Stomach (tissue), 9 donors: ENCODE data around the gene LSM3. TPM values are rescaled to one million over a fixed set of nuclear protein-coding genes. Genes with fewer than 3 reads are reported as not detected.
A peak's percentile ranks its signal among the peaks of the same experiment; 100 is the strongest.

ENCODE experiments used
- DNase-seq, 2 donors: peaks; one replicate each; pipeline versions ENCODE4 v3.0.0 to v3.0.0-alpha.2; 2013 to 2019
- H3K27ac ChIP-seq, 5 donors: fragments of 200-600 bp in 4 of 5; sonication (generic) in 4 of 5; one replicate each; pipeline ENCODE4 v1.5.1; 2013 to 2019; ENCODE audit warnings: mild to moderate bottlenecking in 1 of 5, moderate library complexity in 1 of 5
- H3K27me3 ChIP-seq, 3 donors: fragments of 200-600 bp; sonication (generic); one replicate each; pipeline ENCODE4 v1.5.1; 2017 to 2019; ENCODE audit warnings: mixed run types in 1 of 3
- H3K36me3 ChIP-seq, 4 donors: fragments of 200-600 bp; sonication (generic); 1 replicate in 3 of 4; 2 replicates in 1 of 4; pipeline ENCODE4 v1.5.1; 2016 to 2019
- H3K4me1 ChIP-seq, 4 donors: fragments of 200-600 bp; sonication (generic); one replicate each; pipeline ENCODE4 v1.5.1; 2016 to 2019
- H3K4me3 ChIP-seq, 4 donors: fragments of 200-600 bp; sonication (generic) in 3 of 4; one replicate each; pipeline ENCODE4 v1.5.1; 2016 to 2019; ENCODE audit warnings: mild to moderate bottlenecking in 1 of 4
- H3K9me3 ChIP-seq, 4 donors: fragments of 200-600 bp; sonication (generic); one replicate each; pipeline ENCODE4 v1.5.1; 2016 to 2019
- EP300 ChIP-seq: sonication (generic); formaldehyde crosslinking; IDR thresholded peaks from one replicate; pipeline ENCODE4 v1.6.1; 2017; ENCODE audit warnings: antibody characterized with exemption
- POLR2A ChIP-seq, 4 donors: fragments of 450-650 bp; IDR thresholded peaks; one replicate each; pipeline ENCODE4 v1.6.1; 2016; ENCODE audit warnings: antibody characterized with exemption in 4 of 4, control low read depth in 2 of 4, mild to moderate bottlenecking in 1 of 4, moderate library complexity in 1 of 4
- POLR2AphosphoS5 ChIP-seq, 3 donors: sonication (generic); formaldehyde crosslinking; IDR thresholded peaks; one replicate each; pipeline ENCODE4 v1.6.1; 2016; ENCODE audit warnings: antibody characterized with exemption in 3 of 3
- WGBS, 5 donors: extraction: QIAGEN DNeasy Blood & Tissue Kit in 3 of 5; methylation state at CpG; one replicate each; pipeline versions ENCODE4 v1.1.5 to v1.1.7; 2013 to 2018; 5-methylcytosine and 5-hydroxymethylcytosine counted together
- intact Hi-C: fragments of 100-400 bp; cut with DNase I; formaldehyde crosslinking; loops from one replicate; pipeline ENCODE4 v1.15.1; 2023; ENCODE audit warnings: low total_unique reads
- polyA plus RNA-seq, 3 donors: library from polyadenylated mRNA; stranded (reverse); fragments of 200-250 nt; gene quantifications; one replicate each; pipeline ENCODE4 v1.2.3, GENCODE V29; 2013
- total RNA-seq, 5 donors: library from RNA; depleted of rRNA; stranded (reverse); fragments of >200 nt; gene quantifications; one replicate each; pipeline versions ENCODE4 v1.1.0 to v1.2.3, GENCODE V29; 2014 to 2016
- TF ChIP-seq, protein P1 (sequence below), 7 experiments: fragments of 450-650 bp in 4 of 7; fragments of 200-600 bp in 3 of 7; sonication (generic) in 3 of 7; IDR thresholded peaks; one replicate each; pipeline ENCODE4 v1.5.1; 2016 to 2019; ENCODE audit warnings: antibody characterized with exemption in 7 of 7, control low read depth in 2 of 7, mild to moderate bottlenecking in 1 of 7
- donor health status: healthy with polysubstance abuse.
- donor health status: Bipolar disorder and iron deficiency.
- donor health status: healthy.

The LSM3 gene
- total and polyA plus RNA-seq, 8 donors, result 2.2 to 15.0 (median 11.0) TPM

DNA sequence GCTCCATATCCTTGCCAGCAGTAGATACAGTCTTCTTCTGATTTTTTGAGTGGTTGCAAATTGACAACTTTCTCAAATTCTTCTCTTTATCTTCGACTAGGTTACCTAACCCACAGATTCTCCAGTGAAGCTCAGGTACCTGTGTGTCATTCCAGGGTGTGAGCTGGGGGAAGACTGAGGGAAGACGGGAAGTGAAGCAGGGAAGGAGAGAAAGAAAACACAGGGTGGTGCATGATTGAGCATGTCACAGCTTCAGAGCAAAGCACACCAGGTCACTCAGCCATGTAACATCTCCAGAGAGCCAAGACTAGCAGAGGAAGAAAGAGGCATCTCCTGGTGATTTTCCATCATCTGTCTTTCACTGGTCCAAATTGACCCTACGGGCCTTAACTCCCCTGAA, 67.2 kb downstream of the LSM3 start:
- TF ChIP-seq, protein P1, sequence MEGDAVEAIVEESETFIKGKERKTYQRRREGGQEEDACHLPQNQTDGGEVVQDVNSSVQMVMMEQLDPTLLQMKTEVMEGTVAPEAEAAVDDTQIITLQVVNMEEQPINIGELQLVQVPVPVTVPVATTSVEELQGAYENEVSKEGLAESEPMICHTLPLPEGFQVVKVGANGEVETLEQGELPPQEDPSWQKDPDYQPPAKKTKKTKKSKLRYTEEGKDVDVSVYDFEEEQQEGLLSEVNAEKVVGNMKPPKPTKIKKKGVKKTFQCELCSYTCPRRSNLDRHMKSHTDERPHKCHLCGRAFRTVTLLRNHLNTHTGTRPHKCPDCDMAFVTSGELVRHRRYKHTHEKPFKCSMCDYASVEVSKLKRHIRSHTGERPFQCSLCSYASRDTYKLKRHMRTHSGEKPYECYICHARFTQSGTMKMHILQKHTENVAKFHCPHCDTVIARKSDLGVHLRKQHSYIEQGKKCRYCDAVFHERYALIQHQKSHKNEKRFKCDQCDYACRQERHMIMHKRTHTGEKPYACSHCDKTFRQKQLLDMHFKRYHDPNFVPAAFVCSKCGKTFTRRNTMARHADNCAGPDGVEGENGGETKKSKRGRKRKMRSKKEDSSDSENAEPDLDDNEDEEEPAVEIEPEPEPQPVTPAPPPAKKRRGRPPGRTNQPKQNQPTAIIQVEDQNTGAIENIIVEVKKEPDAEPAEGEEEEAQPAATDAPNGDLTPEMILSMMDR (IDR thresholded peaks at IDR 0.05), result no peak
- TF ChIP-seq EP300 (no peak), POLR2A (IDR thresholded peaks at IDR 0.05) (no peak), POLR2AphosphoS5 (IDR thresholded peaks at IDR 0.05) (no peak)
- intact Hi-C loops, result no loop called here

DNA sequence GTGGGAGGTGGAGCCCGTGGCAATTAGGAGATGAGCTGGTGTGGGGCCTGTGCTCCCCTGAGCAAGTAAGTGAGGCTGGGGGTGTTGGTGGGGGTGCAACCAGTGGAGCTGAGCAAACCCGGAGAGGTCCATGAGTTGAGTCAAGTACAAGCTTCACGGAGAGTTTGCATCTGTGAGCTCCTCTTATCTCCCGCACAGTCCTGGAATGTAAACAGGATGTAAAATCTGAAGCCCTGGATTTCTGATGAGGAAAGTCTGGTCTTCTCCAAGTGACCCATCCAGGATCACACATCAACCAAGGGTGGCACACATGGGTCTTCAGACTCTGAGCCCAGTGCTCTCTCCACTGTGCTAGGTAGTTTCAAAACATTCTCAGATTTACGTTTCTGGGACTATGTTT, 67.8 kb downstream of the LSM3 start:
- no peak overlapping the region for H3K27ac ChIP-seq
- no peaks in the 10 kb centered on the region for H3K36me3 ChIP-seq
- no peaks in the 10 kb centered on the region for H3K27me3 ChIP-seq
- no peaks in the 10 kb centered on the region for H3K9me3 ChIP-seq
- DNase-seq, result no peak
- intact Hi-C loops, result no loop called here
- WGBS, 5 donors, result 48 to 74% (median 55%) methylated on average over 5 of the region's 5 CpGs
- H3K4me1 ChIP-seq, result no peaks in the 10 kb centered on the region
- TF ChIP-seq POLR2A (IDR thresholded peaks at IDR 0.05), result no peak
- no peak for TF ChIP-seq EP300
- TF ChIP-seq, protein P1 (IDR thresholded peaks at IDR 0.05), result no peak
- no peak for TF ChIP-seq POLR2AphosphoS5 (IDR thresholded peaks at IDR 0.05)
- H3K4me3 ChIP-seq, result no peak overlapping the region

More for the DNA sequence above, 67.2 kb downstream of the LSM3 start:
- no peak overlapping the region for H3K4me3 ChIP-seq
- H3K4me1 ChIP-seq, result no peaks in the 10 kb centered on the region
- no peaks in the 10 kb centered on the region for H3K9me3 ChIP-seq
- no peak overlapping the region for H3K27ac ChIP-seq
- H3K36me3 ChIP-seq, result no peaks in the 10 kb centered on the region
- 54 to 89% (median 87%) methylated on average over 3 of the region's 3 CpGs for WGBS, 5 donors
- H3K27me3 ChIP-seq, result no peaks in the 10 kb centered on the region
- no peak for DNase-seq

DNA sequence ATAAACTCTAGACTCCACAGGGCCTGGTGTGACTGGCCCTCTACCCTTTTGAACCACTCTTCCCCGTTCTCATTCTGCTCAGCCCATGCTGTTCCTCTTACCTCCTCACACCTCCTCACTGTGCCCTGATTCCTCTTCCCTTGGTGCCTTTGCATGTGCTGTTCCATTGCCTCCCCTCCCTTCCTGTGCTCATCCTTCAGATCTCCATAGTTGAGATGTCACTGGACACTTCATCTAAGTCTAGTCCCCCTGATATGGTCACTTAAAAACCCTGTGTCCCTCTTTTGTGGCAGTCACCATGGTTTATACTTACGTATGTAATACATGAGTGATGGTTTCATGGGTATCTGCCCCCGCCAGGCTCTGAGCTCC, 69.8 kb downstream of the LSM3 start:
- 85 to 91% (median 90%) methylated on average over 3 of the region's 3 CpGs for WGBS, 5 donors
- no peak for DNase-seq
- H3K27ac ChIP-seq, result peak overlapping the region; percentile 23 to 69 (median 31)
- H3K4me3 ChIP-seq, result no peak overlapping the region
- no peaks in the 10 kb centered on the region for H3K9me3 ChIP-seq
- intact Hi-C loops, result no loop called here
- no peaks in the 10 kb centered on the region for H3K36me3 ChIP-seq
- H3K27me3 ChIP-seq, result no peaks in the 10 kb centered on the region
- H3K4me1 ChIP-seq, result no peaks in the 10 kb centered on the region
- TF ChIP-seq EP300, result no peak
- TF ChIP-seq POLR2A (IDR thresholded peaks at IDR 0.05), result no peak
- TF ChIP-seq, protein P1 (IDR thresholded peaks at IDR 0.05), result no peak
- no peak for TF ChIP-seq POLR2AphosphoS5 (IDR thresholded peaks at IDR 0.05)

DNA sequence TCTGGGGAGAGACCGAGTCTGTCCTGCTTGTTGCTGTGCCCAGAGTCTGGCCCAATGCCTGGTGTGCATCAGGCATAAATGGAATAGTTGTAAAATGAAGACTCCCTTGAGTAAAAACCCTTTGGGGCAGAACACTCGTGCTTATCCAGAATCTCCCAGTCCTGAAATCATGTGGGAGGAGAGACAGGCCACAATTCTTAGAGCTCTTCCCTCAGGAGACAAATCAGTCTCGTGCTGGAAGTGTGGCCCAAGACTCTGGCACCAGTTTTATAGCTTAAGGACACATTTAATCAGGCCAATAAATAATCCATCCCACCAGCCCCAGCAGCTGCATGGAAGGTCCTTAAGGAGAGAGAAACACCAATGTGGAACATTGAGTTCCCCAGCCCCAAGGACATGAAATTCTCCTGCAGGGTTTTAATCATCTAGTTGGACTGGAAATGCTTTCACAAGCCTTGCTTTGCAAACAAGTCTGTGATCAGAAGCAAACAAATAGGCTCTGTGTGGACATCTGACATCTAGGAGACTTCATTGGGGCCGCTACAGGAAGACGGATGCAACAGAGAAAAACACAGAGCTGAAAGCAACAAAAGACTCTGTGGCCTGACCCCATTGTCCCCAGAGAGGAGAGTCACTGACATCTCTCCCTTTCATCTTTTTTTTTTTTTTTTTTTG, 70.4 kb downstream of the LSM3 start:
- Histone ChIP-seq H3K27ac (peak overlapping the region; percentile 23 to 77 (median 31)), H3K36me3 (no peaks in the 10 kb centered on the region), H3K4me3 (no peak overlapping the region), H3K4me1 (no peaks in the 10 kb centered on the region), H3K27me3 (no peaks in the 10 kb centered on the region), H3K9me3 (no peaks in the 10 kb centered on the region)
- TF ChIP-seq EP300, result no peak
- peak; percentile 52 to 63 (median 54) for TF ChIP-seq POLR2AphosphoS5 (IDR thresholded peaks at IDR 0.05)
- DNase-seq, result no peak
- WGBS, 5 donors, result 33 to 61% (median 58%) methylated on average over 5 of the region's 5 CpGs
- intact Hi-C loops, result no loop called here

Other genes with a start within 250 kb of the LSM3 start
- gene CHCHD4, start 53.9 kb upstream of the LSM3 start, total RNA-seq, result 10 to 100 TPM in 2 of 5 donors, 1 to 10 TPM in 3; 1.7 to 11.7 (median 9.0) TPM
- 10 to 100 TPM; 13.9 to 16.1 (median 14.8) TPM for gene CHCHD4, start 53.9 kb upstream of the LSM3 start, polyA plus RNA-seq
- 10 to 100 TPM; 28.6 to 67.4 (median 51.9) TPM for gene TMEM43, start 53.8 kb upstream of the LSM3 start, total RNA-seq
- 10 to 100 TPM; 12.6 to 45.0 (median 12.7) TPM for gene TMEM43, start 53.8 kb upstream of the LSM3 start, polyA plus RNA-seq
- 10 to 100 TPM; 34.0 to 51.0 (median 41.4) TPM for gene XPC, start 216 bp upstream of the LSM3 start, total RNA-seq
- gene XPC, start 216 bp upstream of the LSM3 start, polyA plus RNA-seq, result 10 to 100 TPM in 2 of 3 donors, 1 to 10 TPM in 1; 8.8 to 15.3 (median 13.7) TPM
- 10 to 100 TPM; 15.6 to 36.7 (median 28.0) TPM for gene SLC6A6, start 223.8 kb downstream of the LSM3 start, total RNA-seq
- gene SLC6A6, start 223.8 kb downstream of the LSM3 start, polyA plus RNA-seq, result 1 to 10 TPM; 3.0 to 6.8 (median 4.9) TPM